ENCODE results near the gene LARGE1.

LARGE1 gene

DNA sequence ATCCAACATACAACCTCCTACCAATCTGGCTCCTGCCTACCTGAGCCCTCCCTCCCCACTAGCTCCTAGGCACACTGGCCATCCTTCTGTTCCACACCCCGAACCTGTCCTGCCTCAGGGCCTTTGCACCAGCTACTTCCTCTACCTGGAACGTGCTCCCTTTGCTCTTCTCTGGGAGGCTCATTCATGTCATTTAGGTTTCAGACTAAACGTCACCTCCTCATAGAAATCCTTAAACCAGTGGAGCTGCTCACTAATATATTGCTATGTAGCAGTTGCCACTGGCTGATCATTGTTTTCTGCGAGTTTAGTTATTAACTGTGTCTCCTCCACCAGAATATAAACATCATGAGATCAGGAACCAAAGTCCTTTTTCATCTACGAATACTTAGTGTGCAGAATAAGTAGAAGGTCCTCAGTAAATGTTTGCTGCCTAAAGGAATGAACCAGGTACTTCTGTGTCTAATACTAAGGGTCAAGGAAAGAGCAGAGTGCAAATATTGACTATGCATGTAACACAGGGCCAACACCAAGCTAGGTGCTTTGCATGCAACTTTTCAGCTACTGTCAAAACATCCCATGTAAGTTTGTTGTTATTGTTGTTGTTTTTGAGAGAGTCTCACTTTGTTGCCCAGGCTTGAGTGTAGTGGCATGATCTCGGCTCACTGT is 584.5 kb downstream of the LARGE1 start:
- TF ChIP-seq, protein P1, sequence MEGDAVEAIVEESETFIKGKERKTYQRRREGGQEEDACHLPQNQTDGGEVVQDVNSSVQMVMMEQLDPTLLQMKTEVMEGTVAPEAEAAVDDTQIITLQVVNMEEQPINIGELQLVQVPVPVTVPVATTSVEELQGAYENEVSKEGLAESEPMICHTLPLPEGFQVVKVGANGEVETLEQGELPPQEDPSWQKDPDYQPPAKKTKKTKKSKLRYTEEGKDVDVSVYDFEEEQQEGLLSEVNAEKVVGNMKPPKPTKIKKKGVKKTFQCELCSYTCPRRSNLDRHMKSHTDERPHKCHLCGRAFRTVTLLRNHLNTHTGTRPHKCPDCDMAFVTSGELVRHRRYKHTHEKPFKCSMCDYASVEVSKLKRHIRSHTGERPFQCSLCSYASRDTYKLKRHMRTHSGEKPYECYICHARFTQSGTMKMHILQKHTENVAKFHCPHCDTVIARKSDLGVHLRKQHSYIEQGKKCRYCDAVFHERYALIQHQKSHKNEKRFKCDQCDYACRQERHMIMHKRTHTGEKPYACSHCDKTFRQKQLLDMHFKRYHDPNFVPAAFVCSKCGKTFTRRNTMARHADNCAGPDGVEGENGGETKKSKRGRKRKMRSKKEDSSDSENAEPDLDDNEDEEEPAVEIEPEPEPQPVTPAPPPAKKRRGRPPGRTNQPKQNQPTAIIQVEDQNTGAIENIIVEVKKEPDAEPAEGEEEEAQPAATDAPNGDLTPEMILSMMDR (IDR thresholded peaks at IDR 0.05; ENCODE audit: borderline replicate concordance, control extremely low read depth, extremely low read depth, insufficient read depth, missing control alignments) = no peak
- in situ Hi-C loops (cut with MboI; ENCODE audit: low sequenced_read_pairs, unreplicated experiment) = no loop called here
- DNase-seq (ENCODE audit: low spot score) = no peak

DNA sequence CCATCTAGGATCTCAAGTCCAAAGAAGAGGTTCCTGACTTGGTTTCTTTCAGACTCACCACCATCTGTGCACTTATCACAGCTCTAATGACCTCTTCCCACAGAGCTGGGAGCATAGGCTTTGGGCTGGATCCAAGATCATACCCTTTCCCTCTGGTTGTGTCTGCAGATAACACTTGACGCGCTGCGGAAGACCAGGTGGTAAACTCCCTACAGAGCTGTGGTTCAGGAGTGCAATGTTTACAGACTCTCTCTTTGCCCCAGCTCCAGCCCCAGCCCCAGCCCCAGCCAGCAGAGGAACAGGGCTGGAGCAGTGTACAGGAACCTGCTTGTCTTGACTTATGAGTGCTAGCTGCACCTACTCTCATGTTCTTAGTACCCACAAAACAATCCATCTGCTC is 587.7 kb downstream of the LARGE1 start:
- in situ Hi-C loops (cut with MboI; ENCODE audit: low sequenced_read_pairs, unreplicated experiment) = no loop called here
- TF ChIP-seq, protein P1 (IDR thresholded peaks at IDR 0.05; ENCODE audit: borderline replicate concordance, control extremely low read depth, extremely low read depth, insufficient read depth, missing control alignments) = no peak
- DNase-seq (ENCODE audit: low spot score) = no peak

DNA sequence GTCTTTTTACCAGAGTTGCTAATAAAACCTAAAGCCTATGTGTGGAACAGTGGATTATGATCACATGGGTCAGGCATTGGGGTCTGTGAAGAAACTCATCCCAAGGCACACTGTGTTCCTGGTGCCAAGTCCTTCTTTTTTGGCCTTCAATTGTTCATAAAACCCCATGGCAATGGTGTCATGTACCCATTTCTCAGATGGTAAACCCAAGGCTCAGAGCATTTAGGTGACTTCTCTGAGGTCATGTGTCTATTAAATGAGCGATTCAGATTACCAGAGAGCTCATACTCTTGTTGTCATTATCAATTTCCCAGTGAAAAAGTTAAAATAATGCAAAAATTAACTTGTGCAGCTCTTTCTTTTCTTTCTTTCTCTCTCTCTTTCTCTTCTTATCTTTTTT is 589.3 kb downstream of the LARGE1 start:
- in situ Hi-C loops (cut with MboI; ENCODE audit: low sequenced_read_pairs, unreplicated experiment) = no loop called here
- TF ChIP-seq, protein P1 (IDR thresholded peaks at IDR 0.05; ENCODE audit: borderline replicate concordance, control extremely low read depth, extremely low read depth, insufficient read depth, missing control alignments) = no peak
- no peak for DNase-seq (ENCODE audit: low spot score)

- in situ Hi-C loops (cut with MboI; ENCODE audit: low sequenced_read_pairs, unreplicated experiment) = no loop called here
- TF ChIP-seq, protein P1 (IDR thresholded peaks at IDR 0.05; ENCODE audit: borderline replicate concordance, control extremely low read depth, extremely low read depth, insufficient read depth, missing control alignments) = no peak
- no peak for DNase-seq (ENCODE audit: low spot score)
These were observed 589.7 kb downstream of the LARGE1 start for GRCh38 chr22:33330534-33330933.

DNA sequence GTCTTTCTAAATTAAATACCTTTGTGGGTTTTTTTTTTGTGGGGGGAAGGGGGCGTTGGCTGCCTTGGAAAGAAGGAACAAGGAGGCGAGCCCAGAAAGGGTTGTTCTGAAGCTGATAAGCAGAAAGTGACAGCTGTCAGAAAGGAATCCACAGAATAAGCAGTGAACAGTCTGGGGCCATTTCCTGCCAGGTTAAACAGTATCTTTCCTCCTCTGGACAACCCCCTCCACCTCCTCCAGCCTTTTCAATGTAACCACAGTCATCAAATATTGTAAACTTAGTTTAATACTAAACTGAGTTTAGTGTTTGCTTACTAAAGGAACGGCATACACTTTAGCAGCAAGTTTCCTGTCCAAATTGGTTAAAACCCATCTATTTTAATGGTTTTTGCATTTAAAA is 590.9 kb downstream of the LARGE1 start:
- TF ChIP-seq, protein P1 (IDR thresholded peaks at IDR 0.05; ENCODE audit: borderline replicate concordance, control extremely low read depth, extremely low read depth, insufficient read depth, missing control alignments) = no peak
- DNase-seq (ENCODE audit: low spot score) = no peak
- in situ Hi-C loops (cut with MboI; ENCODE audit: low sequenced_read_pairs, unreplicated experiment) = no loop called here

DNA sequence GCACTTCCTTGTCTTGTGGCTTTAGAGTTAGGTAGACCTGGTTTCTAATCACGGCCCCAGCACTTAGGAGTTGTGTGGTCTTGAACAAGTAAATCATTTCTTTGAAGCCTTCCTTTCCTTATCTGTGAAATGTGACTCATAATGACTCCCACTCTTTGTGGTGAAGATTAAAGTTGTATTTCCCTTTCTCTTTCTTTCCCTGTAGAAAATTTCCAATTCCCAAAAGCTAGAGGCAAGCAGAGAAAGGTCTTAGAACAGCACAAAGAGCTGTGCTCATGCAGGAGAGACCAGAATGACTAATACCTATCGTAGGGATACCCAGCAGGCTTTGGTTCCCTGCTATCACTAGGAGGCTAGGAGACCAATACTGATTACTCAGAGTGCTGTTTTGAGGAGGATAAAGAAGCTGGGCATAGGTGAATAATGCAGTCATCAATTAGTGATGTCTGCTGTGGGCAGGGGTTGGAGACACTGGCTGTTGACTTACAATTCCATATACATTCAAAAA is 591.4 kb downstream of the LARGE1 start:
- no peak for DNase-seq (ENCODE audit: low spot score)
- in situ Hi-C loops (cut with MboI; ENCODE audit: low sequenced_read_pairs, unreplicated experiment) = no loop called here
- TF ChIP-seq, protein P1 (IDR thresholded peaks at IDR 0.05; ENCODE audit: borderline replicate concordance, control extremely low read depth, extremely low read depth, insufficient read depth, missing control alignments) = no peak
